Esophagus muscularis mucosa (tissue), 4 donors: Measurements from ENCODE around the gene RASAL2.

ENCODE experiments used
- EP300 ChIP-seq: sonication (generic); formaldehyde crosslinking; IDR thresholded peaks from one replicate; pipeline ENCODE4 v1.6.1; 2017; ENCODE audit warnings: antibody characterized with exemption
- POLR2A ChIP-seq: fragments of 450-650 bp; IDR thresholded peaks from one replicate; pipeline ENCODE4 v1.6.1; 2017; ENCODE audit warnings: antibody characterized with exemption, moderate library complexity, mild to moderate bottlenecking, low read depth
- POLR2AphosphoS5 ChIP-seq, 2 donors: sonication (generic); formaldehyde crosslinking; IDR thresholded peaks; one replicate each; pipeline ENCODE4 v1.6.1; 2017; ENCODE audit warnings: antibody characterized with exemption in 2 of 2
- TF ChIP-seq, protein P1 (sequence below), 3 experiments: fragments of 200-600 bp in 2 of 3; fragments of 450-650 bp in 1 of 3; sonication (generic) in 2 of 3; IDR thresholded peaks; one replicate each; pipeline ENCODE4 v1.5.1; 2017 to 2019; ENCODE audit warnings: antibody characterized with exemption in 3 of 3, mild to moderate bottlenecking in 2 of 3, moderate library complexity in 1 of 3

DNA sequence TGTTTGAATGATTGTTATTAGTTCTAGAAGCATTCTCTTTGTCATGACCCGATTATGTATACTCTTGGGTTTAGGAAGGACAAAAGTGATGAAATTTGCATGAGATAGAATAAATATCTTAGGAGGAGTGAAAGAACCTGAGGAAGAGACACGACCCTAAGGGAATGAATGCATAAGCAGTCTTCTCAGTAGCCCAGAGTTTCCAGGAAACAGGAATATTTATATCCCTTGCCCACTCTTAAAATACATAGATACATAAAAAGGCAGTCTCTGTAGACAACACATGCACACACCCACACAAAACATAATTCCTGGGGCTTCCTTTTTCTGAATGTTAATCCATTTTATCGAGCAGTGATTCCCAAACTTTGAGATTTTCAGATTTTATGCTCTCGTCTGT lies 383.5 kb downstream of the RASAL2 start:
- TF ChIP-seq, protein P1, sequence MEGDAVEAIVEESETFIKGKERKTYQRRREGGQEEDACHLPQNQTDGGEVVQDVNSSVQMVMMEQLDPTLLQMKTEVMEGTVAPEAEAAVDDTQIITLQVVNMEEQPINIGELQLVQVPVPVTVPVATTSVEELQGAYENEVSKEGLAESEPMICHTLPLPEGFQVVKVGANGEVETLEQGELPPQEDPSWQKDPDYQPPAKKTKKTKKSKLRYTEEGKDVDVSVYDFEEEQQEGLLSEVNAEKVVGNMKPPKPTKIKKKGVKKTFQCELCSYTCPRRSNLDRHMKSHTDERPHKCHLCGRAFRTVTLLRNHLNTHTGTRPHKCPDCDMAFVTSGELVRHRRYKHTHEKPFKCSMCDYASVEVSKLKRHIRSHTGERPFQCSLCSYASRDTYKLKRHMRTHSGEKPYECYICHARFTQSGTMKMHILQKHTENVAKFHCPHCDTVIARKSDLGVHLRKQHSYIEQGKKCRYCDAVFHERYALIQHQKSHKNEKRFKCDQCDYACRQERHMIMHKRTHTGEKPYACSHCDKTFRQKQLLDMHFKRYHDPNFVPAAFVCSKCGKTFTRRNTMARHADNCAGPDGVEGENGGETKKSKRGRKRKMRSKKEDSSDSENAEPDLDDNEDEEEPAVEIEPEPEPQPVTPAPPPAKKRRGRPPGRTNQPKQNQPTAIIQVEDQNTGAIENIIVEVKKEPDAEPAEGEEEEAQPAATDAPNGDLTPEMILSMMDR (IDR thresholded peaks at IDR 0.05) = no peak
- no peak for TF ChIP-seq POLR2AphosphoS5 (IDR thresholded peaks at IDR 0.05)
- TF ChIP-seq POLR2A = no peak
- TF ChIP-seq EP300 = no peak
